GM12801 (cell line): ENCODE data around the gene TMEM271.

Source experiments
- CTCF ChIP-seq: IDR thresholded peaks from one replicate; pipeline ENCODE4 v1.5.1; 2011; ENCODE audit warnings: control low read depth; ENCODE audit not compliant: insufficient read length; ENCODE audit errors: extremely low read depth

TMEM271 gene

DNA sequence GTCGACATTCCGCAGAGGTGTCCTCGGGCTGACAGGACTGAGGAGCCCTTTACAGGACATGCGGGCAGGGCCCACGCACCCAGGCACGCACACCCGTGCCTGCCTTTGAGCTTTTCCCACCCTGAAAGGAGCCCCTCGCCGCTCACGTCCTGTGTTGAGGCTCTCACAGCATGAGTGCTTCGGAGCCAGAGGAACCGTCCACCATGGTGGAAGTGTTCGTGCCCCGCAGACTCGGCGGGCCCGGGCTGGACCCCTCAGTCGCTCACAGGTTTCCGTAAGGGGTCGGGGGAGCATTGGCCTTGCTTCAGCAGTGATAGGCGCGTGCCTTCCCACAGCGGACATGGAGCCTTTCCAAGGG lies 40.2 kb downstream of the TMEM271 start:
- no peak for TF ChIP-seq CTCF

- no peak for TF ChIP-seq CTCF
These were observed 40.7 kb downstream of the TMEM271 start for GRCh38 chr4:535181-535923.

DNA sequence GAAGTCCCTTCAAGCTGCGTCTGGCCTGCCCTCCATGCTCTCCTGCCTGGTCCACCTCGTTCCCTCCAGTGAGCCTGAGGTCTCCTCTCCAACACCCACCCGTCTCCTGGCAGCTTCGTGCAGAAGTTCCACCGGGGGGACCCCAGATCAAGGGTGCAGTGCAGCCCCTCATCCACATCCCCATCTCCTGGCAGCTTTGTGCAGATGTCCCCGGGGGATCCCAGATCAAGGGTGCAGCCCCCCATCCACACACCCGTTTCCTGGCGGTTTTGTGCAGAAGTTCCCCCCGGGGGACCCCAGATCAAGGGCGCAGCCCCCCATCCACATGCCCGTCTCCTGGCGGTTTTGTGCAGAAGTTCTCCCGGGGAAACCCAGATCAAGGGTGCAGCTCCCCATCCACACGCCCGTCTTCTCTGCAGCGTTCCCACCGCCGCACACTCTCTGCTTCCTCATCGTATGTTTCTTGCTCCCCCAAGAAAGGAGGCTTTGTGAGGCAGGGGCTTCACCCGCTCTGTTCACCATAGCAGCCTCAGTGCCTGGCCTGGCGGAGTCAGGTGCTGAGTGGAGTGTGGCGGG lies 41.4 kb downstream of the TMEM271 start:
- no peak for TF ChIP-seq CTCF

GRCh38 chr4:534101-534575 lies 42.0 kb downstream of the TMEM271 start:
- no peak for TF ChIP-seq CTCF

GRCh38 chr4:533318-534100 lies 42.6 kb downstream of the TMEM271 start:
- TF ChIP-seq CTCF = no peak

- no peak for TF ChIP-seq CTCF
These were observed 43.3 kb downstream of the TMEM271 start for GRCh38 chr4:532588-533317.
